Liver (tissue), 3 donors: ENCODE measurements around the gene ARL5A.

Source experiments
- ATF3 ChIP-seq: IDR thresholded peaks from 2 replicates; pipeline ENCODE4 v1.6.1; 2016; ENCODE audit warnings: antibody characterized with exemption
- CTCF ChIP-seq: fragments of 150-350 bp; IDR thresholded peaks from 2 replicates; pipeline ENCODE4 v1.5.1; 2017; ENCODE audit warnings: improper control_type of control experiment, low read depth, low read length; ENCODE audit not compliant: missing input control
- GABPA ChIP-seq, 2 donors: IDR thresholded peaks in 1 of 2; conservative IDR thresholded peaks in 1 of 2; 2 replicates each; pipeline ENCODE4 v1.6.1; 2016; ENCODE audit warnings: antibody characterized with exemption in 2 of 2, mild to moderate bottlenecking in 1 of 2, moderate library complexity in 1 of 2
- HNF4A ChIP-seq, 2 donors: conservative IDR thresholded peaks; 2 replicates each; pipeline ENCODE4 v1.6.1; 2016; ENCODE audit warnings: antibody characterized with exemption in 2 of 2, mild to moderate bottlenecking in 2 of 2
- JUND ChIP-seq, 2 donors: IDR thresholded peaks; 2 replicates each; pipeline ENCODE4 v1.6.1; 2016; ENCODE audit warnings: antibody characterized with exemption in 2 of 2
- RAD21 ChIP-seq, 2 donors: IDR thresholded peaks; 2 replicates each; pipeline ENCODE4 v1.6.1; 2016; ENCODE audit warnings: antibody characterized with exemption in 2 of 2, mild to moderate bottlenecking in 2 of 2
- REST ChIP-seq: IDR thresholded peaks from 2 replicates; pipeline ENCODE4 v1.6.1; 2016; ENCODE audit warnings: antibody characterized with exemption, mild to moderate bottlenecking
- TAF1 ChIP-seq: conservative IDR thresholded peaks from 2 replicates; pipeline ENCODE4 v1.6.1; 2016; ENCODE audit warnings: antibody characterized with exemption, mild to moderate bottlenecking
- donor health status: healthy.
- donor health status: healthy.

GRCh38 chr2:151756820-151757219, 71.4 kb downstream of the ARL5A start:
- TF ChIP-seq ATF3: no peak
- no peak for TF ChIP-seq CTCF
- TF ChIP-seq JUND (IDR thresholded peaks at IDR 0.05): no peak
- TF ChIP-seq TAF1: no peak
- no peak for TF ChIP-seq RAD21 (IDR thresholded peaks at IDR 0.05)
- no peak for TF ChIP-seq GABPA (IDR thresholded peaks at IDR 0.05 in 1 of 2, conservative IDR thresholded peaks at IDR 0.05 in 1 of 2)
- TF ChIP-seq REST: no peak
- TF ChIP-seq HNF4A (conservative IDR thresholded peaks at IDR 0.05): no peak
